DMS114 treated with DMSO at 0.1 percent for 48 hours (cell line): ENCODE data around the gene PNN.
"Not testable (repeated sequence)": the region's sequence is repeated elsewhere in the genome, so short reads cannot be mapped to it uniquely, and the experiment has no call there.

Source experiments
- DNase-seq: peaks from one replicate; lab custom pipeline; 2025; ENCODE audit not compliant: unreplicated experiment; lab: John Stamatoyannopoulos, UW

PNN gene

GRCh38 chr14:39180553-39180952 is 5.5 kb downstream of the PNN start:
- no peak for DNase-seq

- DNase-seq = no peak
Measured at GRCh38 chr14:39181026-39181692, 6.1 kb downstream of the PNN start.

- DNase-seq = no peak
Measured at GRCh38 chr14:39181693-39182047, 6.6 kb downstream of the PNN start.

DNA sequence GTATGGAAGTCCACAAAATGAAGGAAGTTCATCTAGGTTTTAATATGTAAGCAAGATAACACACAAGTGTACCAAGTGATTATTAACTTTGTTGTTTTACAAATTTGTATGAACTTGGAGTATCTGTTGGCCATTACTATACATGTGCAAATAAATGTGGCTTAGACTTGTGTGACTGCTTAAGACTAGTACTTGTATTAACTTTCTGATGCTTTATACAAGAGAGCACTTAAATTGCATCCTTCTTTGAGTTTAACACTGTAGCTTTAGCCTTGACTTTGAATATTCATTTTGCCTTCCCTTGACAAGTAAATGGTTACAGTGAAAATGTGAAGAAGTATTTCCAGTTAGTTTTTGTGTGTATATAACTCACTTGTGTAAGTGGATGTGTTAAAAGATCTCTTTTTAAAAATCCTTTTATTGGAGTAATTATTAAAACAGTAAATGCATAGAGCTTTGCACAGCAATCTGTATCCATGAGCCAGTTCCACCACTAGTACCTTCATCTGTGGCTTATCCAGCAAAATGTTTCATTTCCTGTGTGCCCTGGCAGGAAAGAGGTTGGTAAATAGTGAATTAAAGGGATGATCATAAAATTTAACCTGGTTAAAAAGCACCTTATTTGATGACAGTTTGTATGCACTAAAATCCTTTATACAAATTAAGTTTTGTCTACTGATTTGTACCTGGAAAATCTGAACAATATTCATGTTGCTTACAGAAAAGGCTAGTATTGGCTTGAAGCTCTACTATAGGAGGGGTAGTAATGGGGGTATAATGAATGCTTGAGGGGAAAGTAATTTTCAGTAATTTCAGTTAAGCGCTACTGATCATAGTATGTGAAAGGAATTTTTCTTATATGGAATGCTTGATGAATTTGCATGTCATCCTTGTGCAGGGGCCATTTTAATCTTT is 8.0 kb downstream of the PNN start:
- DNase-seq = no peak

- not testable (repeated sequence) for DNase-seq
Measured at GRCh38 chr14:39183685-39184003, 8.6 kb downstream of the PNN start.

- no peak for DNase-seq
Measured at GRCh38 chr14:39184628-39185255, 9.7 kb downstream of the PNN start.

DNA sequence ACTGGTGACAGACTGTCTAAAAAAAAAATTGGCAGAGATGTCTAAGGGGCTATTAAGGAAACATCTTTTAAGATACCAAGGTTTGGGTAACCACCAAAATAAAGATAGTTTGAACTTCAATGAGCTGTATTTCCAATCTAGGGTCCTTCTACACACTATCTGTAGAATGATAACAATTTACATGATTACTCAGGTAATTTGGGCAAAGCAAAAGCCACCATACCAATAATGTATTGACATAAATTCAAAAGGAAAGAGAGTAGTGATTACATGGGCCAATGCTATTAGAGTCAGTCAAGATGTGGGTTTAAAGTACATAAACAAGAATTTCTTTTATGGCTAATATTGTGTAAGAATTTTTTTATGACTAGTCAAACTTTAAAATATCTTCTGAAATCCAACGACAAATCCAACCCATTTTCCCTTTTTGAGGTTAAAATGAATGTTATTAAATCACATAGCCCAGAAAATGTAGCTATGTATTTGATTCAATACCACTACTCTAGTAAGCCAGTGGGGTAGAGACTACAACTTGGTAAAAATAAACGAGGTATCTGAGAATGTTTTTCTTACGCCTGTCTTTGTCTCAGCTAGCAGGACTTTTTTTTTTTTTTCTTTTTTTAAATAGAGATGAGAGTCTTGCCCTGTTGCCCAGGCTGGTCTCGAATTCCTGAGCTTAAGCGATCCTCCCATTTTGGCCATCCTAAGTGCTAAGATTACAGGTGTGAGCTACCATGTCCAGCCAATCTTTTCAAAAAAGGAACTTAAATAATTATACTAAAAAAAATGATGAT is 10.4 kb downstream of the PNN start:
- DNase-seq = no peak

- DNase-seq = no peak
Measured at GRCh38 chr14:39186941-39187525, 12.0 kb downstream of the PNN start.

DNA sequence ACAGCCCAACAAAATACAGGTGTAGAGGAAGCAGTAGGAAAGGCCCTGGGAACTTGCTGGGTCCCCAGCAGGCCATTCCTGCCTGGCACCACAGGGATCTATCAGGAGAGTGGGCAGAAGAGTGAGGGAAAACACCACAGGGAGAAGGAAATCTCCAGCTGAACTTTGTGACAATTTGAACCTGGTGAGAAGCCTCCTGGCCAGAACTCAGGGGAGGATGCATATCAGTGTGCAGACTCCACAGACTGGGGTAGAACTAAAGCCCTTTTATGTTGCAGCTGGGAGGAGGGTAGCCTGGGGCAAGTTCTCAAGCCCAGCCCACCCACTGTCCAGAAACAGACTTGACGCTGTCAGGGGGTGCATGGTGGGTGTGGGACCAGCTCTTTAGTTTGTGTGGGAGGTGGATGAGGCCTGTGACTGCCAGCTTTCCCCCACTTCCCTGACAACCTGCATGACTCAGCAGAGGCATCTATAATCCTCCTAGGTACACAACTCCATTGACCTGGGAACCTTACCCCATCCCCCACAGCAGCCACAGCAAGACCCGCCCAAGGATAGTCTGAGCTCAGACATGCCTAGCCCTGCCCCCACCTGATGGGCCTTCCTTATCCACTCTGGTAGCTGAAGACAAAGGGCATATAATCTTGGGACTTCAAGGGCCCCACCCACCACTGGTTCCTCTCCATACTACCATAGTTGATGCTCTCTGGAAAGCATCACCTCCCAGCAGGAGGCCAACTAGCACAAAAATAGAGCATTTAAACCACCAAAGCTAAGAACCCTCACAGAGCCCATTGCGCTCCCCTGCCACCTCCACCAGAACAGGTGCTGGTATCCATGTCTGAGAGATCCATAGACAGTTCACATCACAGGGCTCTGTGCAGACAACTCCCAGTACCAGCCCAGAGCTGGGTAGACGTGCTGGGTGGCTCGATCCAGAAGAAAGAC is 28.9 kb downstream of the PNN start:
- DNase-seq = no peak

- not testable (repeated sequence) for DNase-seq
Measured at GRCh38 chr14:39207430-39207829, 32.4 kb downstream of the PNN start.

GRCh38 chr14:39211109-39211741 is 36.2 kb downstream of the PNN start:
- no peak for DNase-seq

DNA sequence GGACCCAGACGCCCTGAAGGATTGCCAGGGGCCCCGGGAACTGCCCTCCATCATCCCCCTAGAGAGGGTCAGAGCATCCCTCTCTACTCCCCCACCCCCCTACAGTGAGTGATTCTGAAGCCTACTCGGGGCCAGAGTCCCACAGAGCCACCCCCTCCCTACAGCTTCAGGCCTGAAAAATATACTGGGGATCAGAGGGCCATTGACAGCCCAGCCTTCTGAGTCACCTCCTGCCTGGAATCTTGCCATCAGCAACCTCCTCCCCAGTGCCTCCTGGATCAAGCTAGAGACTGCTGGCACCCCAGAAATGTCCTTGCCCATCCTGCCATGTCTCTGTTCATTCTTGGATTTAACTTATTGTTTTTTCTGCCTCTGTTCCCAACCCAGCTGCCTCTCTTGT is 37.0 kb downstream of the PNN start:
- no peak for DNase-seq

- DNase-seq = no peak
Measured at GRCh38 chr14:39212693-39213092, 37.6 kb downstream of the PNN start.

- DNase-seq = no peak
Measured at GRCh38 chr14:39217214-39217879, 42.3 kb downstream of the PNN start.

- DNase-seq = no peak
Measured at GRCh38 chr14:39218171-39218769, 43.2 kb downstream of the PNN start.

GRCh38 chr14:39219075-39219499 is 44.0 kb downstream of the PNN start:
- no peak for DNase-seq

DNA sequence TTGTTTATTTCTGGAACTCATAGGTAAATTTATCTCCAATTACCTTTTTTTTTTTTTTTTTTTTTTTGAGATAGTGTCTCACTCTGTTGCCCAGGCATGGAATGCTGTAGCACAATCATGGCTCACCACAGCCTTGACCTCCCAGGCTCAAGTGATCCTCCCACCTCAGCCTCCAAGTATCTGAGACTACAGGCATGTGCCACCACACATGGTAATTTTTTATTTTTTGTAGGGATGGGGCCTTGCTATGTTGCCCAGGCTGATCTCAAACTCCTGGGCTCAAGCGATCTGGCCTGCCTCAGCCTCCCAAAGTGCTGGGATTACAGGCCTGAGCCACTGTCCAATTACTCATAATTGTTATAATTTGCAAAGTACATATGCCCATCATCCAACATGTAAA is 45.4 kb downstream of the PNN start:
- not testable (repeated sequence) for DNase-seq

GRCh38 chr14:39228044-39228443 is 53.0 kb downstream of the PNN start:
- no peak for DNase-seq
